HG03378 (cell line): ENCODE data around the gene STARD5.
"Not testable (repeated sequence)": the region's sequence is repeated elsewhere in the genome, so short reads cannot be mapped to it uniquely, and the experiment has no call there.

Experiments used
- ATAC-seq: cut with Tn5 transposase; IDR thresholded peaks from one replicate; pipeline ENCODE4 v1.9.1; 2021; ENCODE audit warnings: mild to moderate bottlenecking, moderate library complexity; ENCODE audit not compliant: unreplicated experiment

The STARD5 gene

GRCh38 chr15:81337713-81338157 lies 13.8 kb upstream of the STARD5 start:
- ATAC-seq, result no peak

- ATAC-seq, result no peak
Observed at GRCh38 chr15:81337241-81337640, 13.3 kb upstream of the STARD5 start.

DNA sequence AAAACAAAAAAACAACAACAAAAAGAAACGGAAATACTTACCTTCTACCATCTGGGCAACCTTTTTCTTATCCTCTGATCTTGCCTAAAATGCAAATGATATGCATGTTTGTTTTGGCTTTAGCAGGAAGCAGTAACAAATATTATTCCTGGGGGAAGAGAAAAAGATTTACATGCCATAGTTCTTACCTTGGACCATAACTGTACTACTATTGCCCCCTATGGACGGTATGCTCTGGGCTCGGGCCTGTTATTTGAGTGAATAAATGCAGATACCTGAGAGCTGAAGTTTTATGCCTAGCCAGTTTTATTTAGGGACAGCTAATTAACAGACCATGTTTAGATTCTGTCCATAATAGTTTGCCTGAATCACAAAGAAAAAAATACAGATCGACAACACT lies 12.6 kb upstream of the STARD5 start:
- no peak for ATAC-seq

DNA sequence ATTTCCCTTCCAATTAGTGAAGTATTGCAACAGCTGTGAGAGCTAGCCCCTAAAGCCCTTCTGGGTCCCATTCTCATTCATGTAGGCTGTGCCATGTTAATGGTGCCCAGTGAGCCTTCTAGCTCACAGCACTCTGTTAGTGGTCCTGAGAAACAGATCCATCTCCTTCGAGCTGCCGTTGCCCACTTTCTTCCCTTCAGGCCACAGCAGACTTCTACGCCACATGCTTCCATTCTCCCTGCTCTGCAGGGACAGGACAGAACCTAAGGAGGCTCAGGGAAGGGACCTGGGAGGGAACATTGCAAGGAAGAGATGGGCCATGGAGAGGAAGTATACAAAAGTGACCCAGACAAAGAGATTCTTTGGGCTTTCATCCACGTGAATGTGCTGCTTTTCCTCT lies 11.7 kb upstream of the STARD5 start:
- no peak for ATAC-seq

GRCh38 chr15:81334768-81335435 lies 11.0 kb upstream of the STARD5 start:
- ATAC-seq, result no peak

DNA sequence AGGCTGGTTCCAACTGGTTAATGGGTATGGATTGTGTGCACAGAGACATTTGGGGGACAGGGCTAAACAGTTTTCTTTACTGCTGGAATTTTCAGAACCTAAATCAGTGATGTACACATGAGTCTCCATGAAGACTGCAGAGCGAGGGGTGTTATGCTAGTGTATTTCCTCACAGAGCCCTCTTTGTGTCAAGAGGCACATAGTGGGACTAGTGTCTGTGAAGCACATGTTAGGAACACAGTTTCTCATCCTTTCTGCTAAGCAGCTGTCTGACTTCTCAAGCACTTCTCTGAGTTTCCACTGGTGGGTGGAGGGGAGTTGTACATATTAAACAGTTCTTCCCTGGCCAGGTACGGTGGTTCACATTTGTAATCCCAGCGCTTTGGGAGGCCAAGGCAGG lies 9.4 kb upstream of the STARD5 start:
- ATAC-seq, result no peak

- ATAC-seq, result no peak
Observed at GRCh38 chr15:81332326-81332725, 8.4 kb upstream of the STARD5 start.

- no peak for ATAC-seq
Observed at GRCh38 chr15:81331600-81331999, 7.7 kb upstream of the STARD5 start.

DNA sequence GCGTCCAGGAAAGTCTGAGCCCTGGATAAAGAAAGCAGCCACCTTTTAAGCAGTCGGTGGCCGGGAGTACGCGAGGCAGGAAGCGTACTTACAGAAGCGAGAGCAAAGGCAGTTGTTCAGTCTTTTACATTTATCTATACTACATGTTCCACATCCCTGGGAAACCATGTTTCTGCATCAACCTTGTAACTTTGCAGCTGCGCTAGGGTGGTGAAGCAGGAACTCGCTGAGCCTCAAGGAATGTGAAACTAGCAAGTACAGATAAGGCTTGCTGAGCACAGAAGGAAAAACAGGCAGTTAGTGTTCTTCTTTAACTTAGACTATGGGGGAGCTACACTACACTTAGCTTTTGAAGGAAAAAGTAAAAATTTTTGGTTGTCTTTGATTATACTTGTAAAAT lies 7.2 kb upstream of the STARD5 start:
- not testable (repeated sequence) for ATAC-seq

DNA sequence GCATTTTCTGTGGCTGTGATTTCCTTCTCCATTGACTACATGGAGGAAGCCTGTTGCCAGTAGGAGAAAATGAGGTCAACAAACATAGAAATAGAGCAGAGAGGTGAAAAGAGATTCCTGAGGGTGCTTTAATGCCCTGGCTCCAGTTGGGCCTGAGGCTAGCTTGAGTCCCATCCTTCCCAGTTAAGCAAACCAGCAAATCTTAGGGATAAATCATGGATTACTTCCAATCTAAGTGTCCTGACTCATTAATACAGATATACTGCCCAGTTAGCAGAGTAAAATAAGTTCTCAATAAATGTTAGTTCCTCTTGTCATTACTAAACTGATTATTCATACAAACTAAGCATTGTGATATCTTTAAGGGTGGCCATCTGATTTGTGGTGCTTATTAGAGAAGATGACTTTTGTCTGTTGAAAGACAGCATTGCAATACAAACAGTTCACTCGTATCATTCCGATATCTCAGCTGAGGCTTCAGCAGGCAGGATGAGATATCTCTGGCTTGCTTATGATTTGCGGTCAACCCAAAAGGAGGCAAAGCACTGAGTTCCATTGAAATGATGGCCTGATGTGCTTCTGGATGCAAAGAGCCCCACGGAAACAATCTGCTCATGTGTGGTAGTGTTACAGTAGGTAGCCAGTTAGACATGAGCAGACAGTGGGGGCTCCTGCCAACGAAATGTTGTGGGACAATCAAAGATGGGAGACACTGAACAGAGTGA lies 6.6 kb upstream of the STARD5 start:
- ATAC-seq, result no peak

- ATAC-seq, result no peak
Observed at GRCh38 chr15:81329446-81329845, 5.5 kb upstream of the STARD5 start.

GRCh38 chr15:81327516-81327915 lies 3.6 kb upstream of the STARD5 start:
- ATAC-seq, result no peak

- no peak for ATAC-seq
Observed at GRCh38 chr15:81326466-81327212, 2.7 kb upstream of the STARD5 start.

GRCh38 chr15:81323559-81323943 lies 390 bp downstream of the STARD5 start:
- peak; percentile 12 for ATAC-seq

GRCh38 chr15:81322676-81323253 lies 1.2 kb downstream of the STARD5 start:
- no peak for ATAC-seq

GRCh38 chr15:81321667-81322066 lies 2.3 kb downstream of the STARD5 start:
- ATAC-seq, result no peak

DNA sequence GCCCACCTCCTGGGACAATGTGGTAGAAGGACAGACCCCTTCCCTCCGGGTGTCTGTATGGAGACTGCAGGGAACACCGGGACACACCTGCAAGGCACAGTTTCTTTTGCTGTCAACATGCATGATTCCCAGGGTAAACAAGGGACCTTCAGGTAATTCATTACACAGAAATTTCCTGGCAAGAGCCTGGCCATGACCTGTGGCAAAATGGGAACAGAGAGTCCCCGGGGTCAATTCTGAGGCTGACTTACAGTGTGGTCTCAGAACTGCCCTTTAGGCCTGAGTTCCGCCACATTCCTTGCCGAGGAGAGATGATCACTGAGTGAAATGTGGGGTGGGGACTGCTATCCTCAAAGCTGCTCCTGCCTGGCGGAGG lies 6.3 kb downstream of the STARD5 start:
- ATAC-seq, result no peak

DNA sequence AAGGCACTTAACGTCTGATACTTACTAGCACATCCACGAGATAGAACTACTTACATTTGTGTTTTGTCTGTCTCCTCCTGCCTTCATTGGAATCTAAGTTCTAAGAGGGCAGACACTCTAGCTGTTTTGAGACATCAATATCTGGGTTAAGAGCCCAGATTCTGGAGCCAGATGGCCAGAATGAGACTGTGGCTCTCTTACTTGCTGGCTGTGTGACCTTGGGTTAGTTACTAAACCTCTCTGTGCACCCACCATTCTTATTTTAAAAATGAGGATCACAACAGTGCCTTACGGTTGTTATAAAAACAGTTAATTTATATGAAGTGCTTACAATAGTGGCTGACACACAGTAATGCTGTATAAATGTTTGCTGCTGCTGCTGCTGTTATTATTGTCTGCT lies 7.7 kb downstream of the STARD5 start:
- no peak for ATAC-seq

DNA sequence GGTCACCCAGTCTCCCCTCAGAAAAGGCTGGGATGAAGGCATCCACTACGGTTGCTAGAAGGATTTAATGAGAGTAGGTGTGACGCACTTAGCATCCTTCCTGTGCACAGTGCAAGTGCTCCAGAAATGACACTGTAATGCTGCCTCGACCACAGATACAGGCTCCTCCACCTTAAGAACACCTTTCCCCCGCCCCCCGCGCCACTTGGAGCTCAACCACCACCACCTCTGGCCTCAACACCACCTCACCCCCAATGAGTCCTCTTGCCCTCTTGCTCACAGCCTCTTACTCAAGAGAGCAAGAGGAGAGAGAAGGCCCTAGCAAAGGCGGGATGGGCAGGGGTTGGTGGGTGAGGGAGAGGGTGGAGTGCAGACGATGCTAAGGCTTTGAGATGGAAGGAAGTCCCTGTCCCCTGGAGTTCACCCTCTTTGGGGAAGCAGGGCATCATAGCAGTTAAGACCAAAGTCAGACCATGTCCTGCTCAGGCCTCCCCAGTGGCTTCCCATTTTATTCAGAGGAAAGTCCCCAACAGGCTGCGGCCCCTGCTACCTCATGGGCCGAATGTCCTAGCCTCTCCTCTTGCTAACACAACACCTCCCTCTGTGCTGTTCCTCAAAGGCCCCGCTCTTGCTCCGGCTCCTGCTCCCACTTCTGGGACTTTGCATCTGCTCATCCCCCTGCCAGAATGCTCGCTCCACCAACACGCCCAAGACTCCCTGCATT lies 8.3 kb downstream of the STARD5 start:
- no peak for ATAC-seq

- ATAC-seq, result no peak
Observed at GRCh38 chr15:81314378-81314777, 9.6 kb downstream of the STARD5 start.

- ATAC-seq, result no peak
Observed at GRCh38 chr15:81313686-81314085, 10.3 kb downstream of the STARD5 start.
